Activated naive CD4-positive, alpha-beta T cell treated with anti-CD3 and anti-CD28 coated beads, Interleukin-2, amount 50 U/mL, for 72 hours (primary cell): ENCODE results near the gene FA2H. TPM values are rescaled to one million over a fixed set of nuclear protein-coding genes. Genes with fewer than 3 reads are reported as not detected.
A peak's percentile ranks its signal among the peaks of the same experiment; 100 is the strongest.
"Not testable (repeated sequence)": the region's sequence is repeated elsewhere in the genome, so short reads cannot be mapped to it uniquely, and the experiment has no call there.

ENCODE experiments used
- ATAC-seq, 2 donors: fragments of 150-1000 bp; cut with Tn5 transposase; 2 replicates each; pipeline ENCODE4 v1.10.0; 2021; ENCODE audit warnings: mild to moderate bottlenecking in 2 of 2, moderate library complexity in 2 of 2
- DNase-seq, 2 donors: peaks; one replicate each; pipeline ENCODE4 v3.0.0; 2021 to 2022; ENCODE audit warnings: low spot score in 2 of 2
- H3K27ac Mint-ChIP-seq, 2 donors: one replicate each; pipeline ENCODE4 v1.8.0; 2022; ENCODE audit warnings: mild to moderate bottlenecking in 2 of 2, mixed read lengths in 2 of 2
- H3K36me3 Mint-ChIP-seq, 2 donors: one replicate each; pipeline ENCODE4 v1.8.0; 2022; ENCODE audit warnings: mixed read lengths in 2 of 2
- H3K9me3 Mint-ChIP-seq, 2 donors: one replicate each; pipeline ENCODE4 v1.8.0; 2022; ENCODE audit warnings: mixed read lengths in 2 of 2
- total RNA-seq, 2 donors: library from RNA; stranded (reverse); gene quantifications; one replicate each; pipeline ENCODE4 v1.2.3, GENCODE V29; 2022

Gene FA2H
- total RNA-seq, 2 donors from 2014 or later: not detected

DNA sequence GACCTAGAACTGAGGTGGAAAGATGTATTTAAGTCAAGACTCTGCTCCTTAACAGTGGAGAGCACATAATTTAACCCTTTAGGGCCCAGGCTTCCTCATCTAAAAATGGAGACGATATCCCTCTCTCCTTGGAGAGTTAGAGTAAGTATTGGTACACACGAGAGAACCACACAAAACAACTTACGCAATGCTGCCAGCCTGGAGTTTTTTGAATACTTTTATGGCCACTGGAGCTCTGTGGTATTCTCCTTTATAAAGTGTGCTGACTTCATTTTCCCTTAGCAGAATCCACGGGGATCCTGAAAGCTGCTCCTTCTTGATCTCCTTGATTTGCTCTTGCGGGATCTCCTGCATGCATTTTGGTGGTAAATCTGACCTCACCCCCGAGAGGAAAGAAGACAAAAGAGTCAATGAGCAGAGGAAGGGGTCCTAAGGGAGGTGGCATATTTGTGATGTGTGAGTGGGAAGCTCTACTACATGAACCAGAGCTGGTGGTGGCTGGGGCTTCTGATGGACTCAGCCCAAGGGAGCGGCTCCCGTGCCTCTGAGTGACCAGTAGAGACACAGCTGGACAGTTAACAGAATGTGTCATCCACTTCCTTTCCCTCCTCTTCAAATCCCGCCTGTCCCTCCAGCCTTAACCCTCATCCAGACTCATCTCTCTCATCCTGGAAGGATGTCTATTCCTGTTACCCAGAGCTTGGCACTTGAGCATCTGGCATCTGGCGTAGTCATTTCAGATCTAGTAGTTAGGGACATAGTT is 83.3 kb downstream of the FA2H start:
- DNase-seq: no peak
- ATAC-seq: no peak
- Mint-ChIP-seq H3K9me3 (no peaks in the 10 kb centered on the region), H3K27ac (peak overlapping the region; percentile 12 to 63), H3K36me3 (peaks cover 17 to 36% of the 10 kb centered on the region in 2 donors)

DNA sequence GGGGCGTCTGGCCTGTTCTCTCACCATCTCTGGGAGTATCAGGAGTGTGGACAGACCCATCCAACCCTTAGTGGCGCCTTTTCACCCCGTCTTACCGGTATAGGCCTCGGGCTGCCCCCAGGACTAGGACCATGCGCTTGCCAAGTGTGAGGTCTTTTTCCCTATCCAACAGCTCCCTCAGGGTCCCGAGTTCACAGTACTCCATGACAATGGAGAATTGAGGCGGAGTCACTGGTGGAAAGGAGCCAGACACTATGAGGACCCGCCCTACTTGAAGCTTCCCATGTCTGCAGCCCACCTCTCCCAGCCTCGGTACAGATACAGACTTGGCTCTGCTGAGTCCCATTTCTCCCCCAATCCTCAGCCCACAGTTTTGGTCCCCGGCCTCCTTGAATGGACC is 92.1 kb downstream of the FA2H start:
- peaks cover 0 to 5% of the 10 kb centered on the region in 2 donors for H3K36me3 Mint-ChIP-seq
- DNase-seq (no peak), ATAC-seq (no peak)
- H3K9me3 Mint-ChIP-seq: no peaks in the 10 kb centered on the region
- peak overlapping the region in 1 of 2 donors; percentile 79 for H3K27ac Mint-ChIP-seq

- H3K9me3 Mint-ChIP-seq: no peaks in the 10 kb centered on the region
- no peak overlapping the region for H3K27ac Mint-ChIP-seq
- ATAC-seq: no peak
- DNase-seq: no peak
- peaks cover 0 to 5% of the 10 kb centered on the region in 2 donors for H3K36me3 Mint-ChIP-seq
Observed at GRCh38 chr16:74680681-74681080, 93.9 kb downstream of the FA2H start.

DNA sequence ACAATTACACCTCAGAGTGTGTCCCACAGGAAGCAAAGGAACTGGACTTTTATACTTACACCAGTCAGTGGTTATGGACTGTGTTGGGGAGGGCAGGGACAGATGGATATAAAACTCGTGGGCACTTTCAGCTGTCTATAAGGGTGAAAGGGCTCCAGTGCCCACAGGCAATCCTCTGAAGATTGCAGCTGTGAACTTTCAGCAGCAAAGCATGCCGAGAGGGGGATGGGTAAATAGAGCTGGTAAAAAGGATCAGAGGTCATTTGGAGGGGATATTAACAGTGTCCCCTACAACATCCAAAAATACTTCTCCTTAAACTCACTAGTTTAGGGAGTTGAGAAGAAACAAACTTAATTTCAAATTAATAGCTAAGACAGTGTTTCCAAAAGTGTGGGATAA is 94.6 kb downstream of the FA2H start:
- no peak for ATAC-seq
- Mint-ChIP-seq H3K27ac (peak overlapping the region in 1 of 2 donors; percentile 56), H3K9me3 (no peaks in the 10 kb centered on the region), H3K36me3 (peaks cover 0 to 5% of the 10 kb centered on the region in 2 donors)
- DNase-seq: no peak

- H3K27ac Mint-ChIP-seq: peak overlapping the region; percentile 32 to 65
- peaks cover 0 to 6% of the 10 kb centered on the region in 2 donors for H3K36me3 Mint-ChIP-seq
- H3K9me3 Mint-ChIP-seq: no peaks in the 10 kb centered on the region
- DNase-seq (no peak), ATAC-seq (no peak)
Observed at GRCh38 chr16:74677868-74678267, 96.8 kb downstream of the FA2H start.

- ATAC-seq (no peak), DNase-seq (no peak)
- peaks cover 8 to 20% of the 10 kb centered on the region in 2 donors for H3K36me3 Mint-ChIP-seq
- peak overlapping the region; percentile 22 to 53 for H3K27ac Mint-ChIP-seq
- H3K9me3 Mint-ChIP-seq: no peaks in the 10 kb centered on the region
Observed at GRCh38 chr16:74673876-74674275, 100.7 kb downstream of the FA2H start.

DNA sequence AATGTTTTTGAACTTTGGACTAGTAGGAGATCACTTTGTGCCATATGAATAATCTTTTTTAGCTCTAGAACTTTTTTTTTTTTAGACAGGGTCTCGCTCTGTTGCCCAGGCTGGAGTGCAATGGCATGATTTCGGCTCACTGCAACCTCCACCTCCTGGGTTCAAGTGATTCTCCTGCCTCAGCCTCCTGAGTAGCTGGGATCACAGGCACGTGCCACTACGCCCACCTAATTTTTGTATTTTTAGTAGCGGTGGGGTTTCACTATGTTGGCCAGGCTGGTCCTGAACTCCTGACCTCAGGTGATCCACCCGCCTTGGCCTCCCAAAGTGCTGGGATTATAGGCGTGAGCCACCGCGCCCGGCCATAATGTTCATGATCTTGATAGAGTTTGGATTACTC is 105.7 kb downstream of the FA2H start:
- H3K27ac Mint-ChIP-seq, DNase-seq, H3K9me3 Mint-ChIP-seq, ATAC-seq: not testable (repeated sequence)
- H3K36me3 Mint-ChIP-seq: peaks cover 32 to 38% of the 10 kb centered on the region in 2 donors

- peak in 1 of 2 donors; percentile 48 for DNase-seq
- ATAC-seq: peak; percentile 5 to 8
- Mint-ChIP-seq H3K9me3 (peaks cover 7% of the 10 kb centered on the region in 2 donors), H3K27ac (peak overlapping the region; percentile 95 to 99), H3K36me3 (peaks cover 47% of the 10 kb centered on the region in 2 donors)
Observed at GRCh38 chr16:74667255-74667700, 107.3 kb downstream of the FA2H start.

- ATAC-seq: peak; percentile 100
- H3K27ac Mint-ChIP-seq: peak within 1 kb of the TSS; percentile 95 to 99
- H3K9me3 Mint-ChIP-seq: peaks cover 7% of the 10 kb centered on the region in 2 donors
- peak; percentile 91 to 97 for DNase-seq
- H3K36me3 Mint-ChIP-seq: peaks cover 42 to 46% of the 10 kb centered on the region in 2 donors
Observed at GRCh38 chr16:74666425-74667254, 108.0 kb downstream of the FA2H start, which contains the start of gene RFWD3. RFWD3 (minus strand) TSS chr16:74666877; CDS start chr16:74661449, 5,428 bp downstream.

DNA sequence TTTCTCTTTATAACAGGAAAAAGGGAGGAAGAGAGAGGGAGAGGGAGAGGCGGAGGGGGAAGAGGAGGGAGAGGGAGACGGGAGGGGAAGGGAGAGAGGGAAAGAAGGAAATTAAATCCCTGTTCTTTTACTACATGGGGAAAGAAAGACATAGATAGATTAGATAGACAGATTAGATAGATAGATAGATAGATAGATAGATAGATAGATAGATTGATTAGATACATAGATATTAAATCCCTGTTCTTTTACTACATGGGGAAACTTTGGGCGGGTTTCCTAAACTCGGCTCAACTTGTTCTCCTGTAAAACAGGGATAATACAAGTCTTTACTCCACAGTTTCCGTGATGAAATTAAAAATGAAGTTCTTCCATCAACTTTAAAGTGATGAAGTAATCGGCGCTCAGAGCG is 108.6 kb downstream of the FA2H start:
- DNase-seq (no peak), ATAC-seq (no peak)
- Mint-ChIP-seq H3K9me3 (peaks cover 7% of the 10 kb centered on the region in 2 donors), H3K27ac (peak overlapping the region; percentile 65 to 95), H3K36me3 (peaks cover 42 to 45% of the 10 kb centered on the region in 2 donors)

Other genes starting within 250 kb of the FA2H start
- gene GLG1, start 167.7 kb downstream of the FA2H start, total RNA-seq: 10 to 100 TPM; 73.0 to 80.4 TPM
- gene RFWD3, start 107.9 kb downstream of the FA2H start, total RNA-seq: 100 to 1,000 TPM in 1 of 2 donors, 10 to 100 TPM in 1; 94.1 to 127 TPM
- gene MLKL, start 74.0 kb downstream of the FA2H start, total RNA-seq: 10 to 100 TPM; 16.5 to 27.5 TPM
- gene WDR59, start 210.3 kb upstream of the FA2H start, total RNA-seq: 100 to 1,000 TPM in 1 of 2 donors, 10 to 100 TPM in 1; 75.8 to 110 TPM
- gene ZNRF1, start 224.2 kb upstream of the FA2H start, total RNA-seq: 10 to 100 TPM; 20.4 to 45.1 TPM